GM19328 (cell line): ENCODE measurements around the gene UVRAG.
"Not testable (repeated sequence)": the region's sequence is repeated elsewhere in the genome, so short reads cannot be mapped to it uniquely, and the experiment has no call there.

Experiments used
- ATAC-seq: cut with Tn5 transposase; IDR thresholded peaks from one replicate; pipeline ENCODE4 v1.9.1; 2021; ENCODE audit warnings: mild to moderate bottlenecking, moderate library complexity; ENCODE audit not compliant: unreplicated experiment

Gene UVRAG

GRCh38 chr11:75910426-75911145 lies 95.6 kb downstream of the UVRAG start:
- no peak for ATAC-seq

- no peak for ATAC-seq
These were observed 96.4 kb downstream of the UVRAG start for GRCh38 chr11:75911459-75911858.

GRCh38 chr11:75913984-75914383 lies 99.0 kb downstream of the UVRAG start:
- ATAC-seq = no peak

- ATAC-seq = no peak
These were observed 101.9 kb downstream of the UVRAG start for GRCh38 chr11:75916882-75917281.

GRCh38 chr11:75918331-75918730 lies 103.3 kb downstream of the UVRAG start:
- no peak for ATAC-seq

- ATAC-seq = no peak
These were observed 104.5 kb downstream of the UVRAG start for GRCh38 chr11:75919525-75919924.

GRCh38 chr11:75920848-75921247 lies 105.8 kb downstream of the UVRAG start:
- ATAC-seq = no peak

- no peak for ATAC-seq
These were observed 106.8 kb downstream of the UVRAG start for GRCh38 chr11:75921808-75922207.

GRCh38 chr11:75924966-75925784 lies 110.2 kb downstream of the UVRAG start:
- no peak for ATAC-seq

GRCh38 chr11:75925785-75926164 lies 110.8 kb downstream of the UVRAG start:
- no peak for ATAC-seq

GRCh38 chr11:75929706-75930105 lies 114.7 kb downstream of the UVRAG start:
- no peak for ATAC-seq

- ATAC-seq = no peak
These were observed 115.5 kb downstream of the UVRAG start for GRCh38 chr11:75930534-75930933.

- no peak for ATAC-seq
These were observed 116.1 kb downstream of the UVRAG start for GRCh38 chr11:75931124-75931523.

GRCh38 chr11:75933736-75934135 lies 118.7 kb downstream of the UVRAG start:
- not testable (repeated sequence) for ATAC-seq

- ATAC-seq = no peak
These were observed 119.8 kb downstream of the UVRAG start for GRCh38 chr11:75934851-75935250.

GRCh38 chr11:75938543-75938942 lies 123.5 kb downstream of the UVRAG start:
- no peak for ATAC-seq

- no peak for ATAC-seq
These were observed 124.5 kb downstream of the UVRAG start for GRCh38 chr11:75939516-75939915.

- ATAC-seq = no peak
These were observed 125.0 kb downstream of the UVRAG start for GRCh38 chr11:75939992-75940391.

- ATAC-seq = no peak
These were observed 125.9 kb downstream of the UVRAG start for GRCh38 chr11:75940911-75941310.

GRCh38 chr11:75944515-75944914 lies 129.5 kb downstream of the UVRAG start:
- no peak for ATAC-seq

GRCh38 chr11:75945446-75945845 lies 130.4 kb downstream of the UVRAG start:
- ATAC-seq = no peak

GRCh38 chr11:75945947-75946346 lies 130.9 kb downstream of the UVRAG start:
- no peak for ATAC-seq
